Heart left ventricle (tissue), 13 donors: ENCODE measurements around the gene SCG3.

Source experiments
- POLR2A ChIP-seq, 2 donors: fragments of 450-650 bp; IDR thresholded peaks; one replicate each; pipeline ENCODE4 v1.6.1; 2017; ENCODE audit warnings: antibody characterized with exemption in 2 of 2, mild to moderate bottlenecking in 2 of 2, moderate library complexity in 2 of 2
- TF ChIP-seq, protein P1 (sequence below), 12 donors: fragments of 200-600 bp; sonication (generic) in 4 of 12; IDR thresholded peaks; one replicate each; pipeline versions ENCODE4 v1.5.0 to v1.8.0; 2018 to 2022; ENCODE audit warnings: antibody characterized with exemption in 12 of 12, mild to moderate bottlenecking in 5 of 12
- donor health status: ischemic (EF 13 %, LVEDD 7.1; RV severe dilation, severe dysfunction).
- donor health status: DM: no; HTN: yes; CAD: no.
- donor health status: DM: no; HTN: no; CAD: no.
- donor health status: ischemic (EF 25% LVEDD 6.9; RV normal size, moderate dysfunction).
- donor health status: ischemic (EF 25% LVEDD 5.7; RV mildly dilated, moderate dysfunction).
- donor health status: ischemic (EF 35%, LVEDD 5.7; RV mildly dilated, moderate dysfunction).
- donor health status: nonischemic (EF 11% LVEDD 7.7; RV severe dilation, severe dysfunction).
- donor health status: DM: yes; HTN: yes; CAD: no.
- donor health status: PGD.
- donor health status: ischemic (EF 29% LVEDD 5.4; RV normal size, mild dysfunction).
- donor health status: nonischemic (EF 23%, LVEDD 6.1; RV moderate dilation, normal function).

DNA sequence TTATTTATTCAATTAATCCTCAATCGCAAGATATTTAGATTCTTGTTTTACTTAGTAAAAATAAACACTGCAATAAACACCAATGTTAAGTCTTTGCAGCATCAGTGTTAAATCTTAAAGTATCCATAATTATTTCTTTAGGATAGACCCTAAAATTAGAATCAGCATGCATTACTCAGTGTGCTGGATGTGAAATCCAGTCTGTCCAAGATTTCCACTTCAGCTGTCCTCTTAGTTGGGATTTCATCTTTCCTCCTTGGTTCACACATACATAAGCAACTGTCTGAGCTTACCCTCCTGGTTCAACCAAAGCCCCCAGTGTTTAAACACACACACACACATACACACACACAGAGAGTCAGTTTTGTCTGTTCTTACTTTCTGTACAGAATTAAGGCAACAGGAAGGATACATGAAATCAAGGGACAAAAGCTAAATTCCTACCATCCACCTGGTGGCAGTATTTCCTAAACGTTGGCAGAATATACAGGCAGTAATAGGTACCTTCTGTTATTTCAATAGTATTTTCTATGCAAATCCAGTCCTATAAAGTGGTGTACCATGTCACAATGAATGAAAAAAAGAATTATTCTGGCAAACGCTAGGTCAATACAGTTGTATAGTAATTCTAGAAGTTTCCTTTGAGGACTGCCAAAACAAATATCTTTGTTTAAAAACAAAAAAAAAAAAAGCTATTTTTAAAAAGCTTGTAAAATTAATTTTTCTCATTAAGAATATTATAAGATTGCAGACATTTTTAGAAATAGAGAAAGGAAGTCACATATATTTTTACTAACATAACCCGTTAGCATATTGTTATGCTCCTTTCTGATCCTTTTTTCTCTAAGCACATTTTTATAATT, 31.4 kb upstream of the SCG3 start:
- no peak for TF ChIP-seq POLR2A (IDR thresholded peaks at IDR 0.05)
- TF ChIP-seq, protein P1, sequence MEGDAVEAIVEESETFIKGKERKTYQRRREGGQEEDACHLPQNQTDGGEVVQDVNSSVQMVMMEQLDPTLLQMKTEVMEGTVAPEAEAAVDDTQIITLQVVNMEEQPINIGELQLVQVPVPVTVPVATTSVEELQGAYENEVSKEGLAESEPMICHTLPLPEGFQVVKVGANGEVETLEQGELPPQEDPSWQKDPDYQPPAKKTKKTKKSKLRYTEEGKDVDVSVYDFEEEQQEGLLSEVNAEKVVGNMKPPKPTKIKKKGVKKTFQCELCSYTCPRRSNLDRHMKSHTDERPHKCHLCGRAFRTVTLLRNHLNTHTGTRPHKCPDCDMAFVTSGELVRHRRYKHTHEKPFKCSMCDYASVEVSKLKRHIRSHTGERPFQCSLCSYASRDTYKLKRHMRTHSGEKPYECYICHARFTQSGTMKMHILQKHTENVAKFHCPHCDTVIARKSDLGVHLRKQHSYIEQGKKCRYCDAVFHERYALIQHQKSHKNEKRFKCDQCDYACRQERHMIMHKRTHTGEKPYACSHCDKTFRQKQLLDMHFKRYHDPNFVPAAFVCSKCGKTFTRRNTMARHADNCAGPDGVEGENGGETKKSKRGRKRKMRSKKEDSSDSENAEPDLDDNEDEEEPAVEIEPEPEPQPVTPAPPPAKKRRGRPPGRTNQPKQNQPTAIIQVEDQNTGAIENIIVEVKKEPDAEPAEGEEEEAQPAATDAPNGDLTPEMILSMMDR (IDR thresholded peaks at IDR 0.05), result peak; percentile 55 to 84 (median 77)
